ENCODE results near the gene MOXD1. TPM values are rescaled to one million over a fixed set of nuclear protein-coding genes. Genes with fewer than 3 reads are reported as not detected.

Gene MOXD1
- polyA plus RNA-seq, 1 donor (not counting 4 experiments of a cell fraction or from before 2014, with no cell fraction given) = 2.7 TPM

DNA sequence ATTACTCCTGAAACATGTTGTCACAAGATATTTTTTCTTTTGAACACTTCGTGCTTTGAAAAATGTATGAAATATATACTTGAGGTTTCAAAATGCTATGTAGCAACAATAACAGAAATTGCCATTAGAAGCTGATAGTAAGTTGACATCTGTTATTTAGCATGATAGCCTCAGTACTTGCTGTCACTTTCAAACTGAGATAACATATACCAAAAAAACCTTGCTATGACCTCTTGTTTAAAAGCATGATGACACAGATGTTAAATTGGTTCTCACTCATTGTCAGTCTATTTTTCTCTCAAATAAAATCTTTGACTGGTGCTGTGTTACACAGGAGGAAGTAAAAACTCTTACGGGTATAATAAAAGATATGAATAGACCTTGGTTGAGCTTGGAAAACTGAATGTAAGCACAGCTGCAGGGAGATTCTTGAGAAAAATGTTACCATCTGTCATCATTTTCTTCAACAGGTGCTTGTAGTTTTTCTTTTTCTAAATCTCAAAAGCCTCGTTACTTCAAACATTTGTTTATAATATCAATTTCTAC lies 18.6 kb downstream of the MOXD1 start:
- no peaks in the 10 kb centered on the region for H4K20me1 ChIP-seq (ENCODE audit: control insufficient read depth, extremely low read depth, insufficient read depth, low read length)
- dilution Hi-C loops (cut with MboI; ENCODE audit: extremely low pct_ligation_motif_present, low sequenced_read_pairs) = no loop called here
- no peak overlapping the region for H3K4me2 ChIP-seq (ENCODE audit: control insufficient read depth, extremely low read depth, insufficient read depth, low read depth, low read length)
- H3K4me1 ChIP-seq (ENCODE audit: control insufficient read depth, extremely low read depth, insufficient read depth, low read length) = no peaks in the 10 kb centered on the region
- no peaks in the 10 kb centered on the region for H3K9me1 ChIP-seq (ENCODE audit: control insufficient read depth, extremely low read depth, insufficient read depth, low read length)
- H3K9me3 ChIP-seq (ENCODE audit: control insufficient read depth, low read depth, low read length) = no peaks in the 10 kb centered on the region
- H2AFZ ChIP-seq (ENCODE audit: control insufficient read depth, low read length) = no peak overlapping the region
- FAIRE-seq (no peak), DNase-seq (ENCODE audit: low read depth, low spot score) (no peak)
- no peaks in the 10 kb centered on the region for H3K36me3 ChIP-seq (ENCODE audit: control insufficient read depth in 2 of 2, extremely low read depth in 1 of 2, insufficient read depth in 2 of 2, low read length in 2 of 2)
- no peaks in the 10 kb centered on the region for H3K79me2 ChIP-seq (ENCODE audit: control insufficient read depth, insufficient read depth, low read length)
- no peak overlapping the region for H3K9ac ChIP-seq (ENCODE audit: control insufficient read depth, extremely low read depth, insufficient read depth, low read length)
- no peak for TF ChIP-seq EZH2 (IDR thresholded peaks at IDR 0.05; ENCODE audit: low read length)
- TF ChIP-seq, protein P1, sequence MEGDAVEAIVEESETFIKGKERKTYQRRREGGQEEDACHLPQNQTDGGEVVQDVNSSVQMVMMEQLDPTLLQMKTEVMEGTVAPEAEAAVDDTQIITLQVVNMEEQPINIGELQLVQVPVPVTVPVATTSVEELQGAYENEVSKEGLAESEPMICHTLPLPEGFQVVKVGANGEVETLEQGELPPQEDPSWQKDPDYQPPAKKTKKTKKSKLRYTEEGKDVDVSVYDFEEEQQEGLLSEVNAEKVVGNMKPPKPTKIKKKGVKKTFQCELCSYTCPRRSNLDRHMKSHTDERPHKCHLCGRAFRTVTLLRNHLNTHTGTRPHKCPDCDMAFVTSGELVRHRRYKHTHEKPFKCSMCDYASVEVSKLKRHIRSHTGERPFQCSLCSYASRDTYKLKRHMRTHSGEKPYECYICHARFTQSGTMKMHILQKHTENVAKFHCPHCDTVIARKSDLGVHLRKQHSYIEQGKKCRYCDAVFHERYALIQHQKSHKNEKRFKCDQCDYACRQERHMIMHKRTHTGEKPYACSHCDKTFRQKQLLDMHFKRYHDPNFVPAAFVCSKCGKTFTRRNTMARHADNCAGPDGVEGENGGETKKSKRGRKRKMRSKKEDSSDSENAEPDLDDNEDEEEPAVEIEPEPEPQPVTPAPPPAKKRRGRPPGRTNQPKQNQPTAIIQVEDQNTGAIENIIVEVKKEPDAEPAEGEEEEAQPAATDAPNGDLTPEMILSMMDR (optimal IDR thresholded peaks at IDR 0.05 in 1 of 3, IDR thresholded peaks at IDR 0.05 in 1 of 3, conservative IDR thresholded peaks at IDR 0.05 in 1 of 3; ENCODE audit: extremely low read depth in 1 of 3, insufficient read depth in 2 of 3, low read length in 3 of 3) = no peak
- no peaks in the 10 kb centered on the region for H3K27me3 ChIP-seq (ENCODE audit: control insufficient read depth, extremely low read depth, insufficient read depth, low read length)
- no peak overlapping the region for H3K27ac ChIP-seq (ENCODE audit: control insufficient read depth, insufficient read depth, low read length)
- H3K4me3 ChIP-seq (ENCODE audit: control insufficient read depth in 2 of 3, extremely low read depth in 1 of 3, insufficient read depth in 2 of 3, low read depth in 1 of 3, low read length in 3 of 3) = no peak overlapping the region

DNA sequence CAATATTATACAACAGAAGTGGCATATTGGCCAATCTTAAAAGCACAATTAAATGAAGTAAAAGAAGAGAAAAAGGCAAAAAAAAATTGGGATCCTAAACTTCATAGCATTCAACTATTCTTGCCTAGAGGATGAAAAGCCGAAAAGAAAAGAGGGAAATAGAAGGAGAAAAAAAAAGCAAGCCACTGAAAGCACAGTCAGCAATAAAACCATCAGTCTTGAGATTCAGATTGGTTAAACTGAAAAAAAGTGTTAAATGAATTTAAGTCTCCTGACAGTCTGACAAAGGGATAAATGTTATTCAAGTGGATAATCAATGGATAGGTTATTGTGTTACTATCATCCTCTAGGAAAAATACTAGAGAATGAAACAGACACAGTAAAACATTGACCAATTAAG lies 19.9 kb downstream of the MOXD1 start:
- dilution Hi-C loops (cut with MboI; ENCODE audit: extremely low pct_ligation_motif_present, low sequenced_read_pairs) = no loop called here
- Histone ChIP-seq H3K36me3 (ENCODE audit: control insufficient read depth in 2 of 2, extremely low read depth in 1 of 2, insufficient read depth in 2 of 2, low read length in 2 of 2) (no peaks in the 10 kb centered on the region), H3K9me3 (ENCODE audit: control insufficient read depth, low read depth, low read length) (no peaks in the 10 kb centered on the region), H3K4me3 (ENCODE audit: control insufficient read depth in 2 of 3, extremely low read depth in 1 of 3, insufficient read depth in 2 of 3, low read depth in 1 of 3, low read length in 3 of 3) (no peak overlapping the region), H3K27me3 (ENCODE audit: control insufficient read depth, extremely low read depth, insufficient read depth, low read length) (no peaks in the 10 kb centered on the region), H3K9ac (ENCODE audit: control insufficient read depth, extremely low read depth, insufficient read depth, low read length) (no peak overlapping the region), H3K9me1 (ENCODE audit: control insufficient read depth, extremely low read depth, insufficient read depth, low read length) (no peaks in the 10 kb centered on the region), H3K79me2 (ENCODE audit: control insufficient read depth, insufficient read depth, low read length) (no peaks in the 10 kb centered on the region), H3K4me1 (ENCODE audit: control insufficient read depth, extremely low read depth, insufficient read depth, low read length) (no peaks in the 10 kb centered on the region), H4K20me1 (ENCODE audit: control insufficient read depth, extremely low read depth, insufficient read depth, low read length) (no peaks in the 10 kb centered on the region), H2AFZ (ENCODE audit: control insufficient read depth, low read length) (no peak overlapping the region), H3K4me2 (ENCODE audit: control insufficient read depth, extremely low read depth, insufficient read depth, low read depth, low read length) (no peak overlapping the region), H3K27ac (ENCODE audit: control insufficient read depth, insufficient read depth, low read length) (no peak overlapping the region)
- TF ChIP-seq EZH2 (IDR thresholded peaks at IDR 0.05; ENCODE audit: low read length) = no peak
- TF ChIP-seq, protein P1 (optimal IDR thresholded peaks at IDR 0.05 in 1 of 3, IDR thresholded peaks at IDR 0.05 in 1 of 3, conservative IDR thresholded peaks at IDR 0.05 in 1 of 3; ENCODE audit: extremely low read depth in 1 of 3, insufficient read depth in 2 of 3, low read length in 3 of 3) = no peak
- DNase-seq (ENCODE audit: low read depth, low spot score) = no peak
- FAIRE-seq = no peak

All from keratinocyte (primary cell).